ENCODE measurements around the gene SORCS1.

DNA sequence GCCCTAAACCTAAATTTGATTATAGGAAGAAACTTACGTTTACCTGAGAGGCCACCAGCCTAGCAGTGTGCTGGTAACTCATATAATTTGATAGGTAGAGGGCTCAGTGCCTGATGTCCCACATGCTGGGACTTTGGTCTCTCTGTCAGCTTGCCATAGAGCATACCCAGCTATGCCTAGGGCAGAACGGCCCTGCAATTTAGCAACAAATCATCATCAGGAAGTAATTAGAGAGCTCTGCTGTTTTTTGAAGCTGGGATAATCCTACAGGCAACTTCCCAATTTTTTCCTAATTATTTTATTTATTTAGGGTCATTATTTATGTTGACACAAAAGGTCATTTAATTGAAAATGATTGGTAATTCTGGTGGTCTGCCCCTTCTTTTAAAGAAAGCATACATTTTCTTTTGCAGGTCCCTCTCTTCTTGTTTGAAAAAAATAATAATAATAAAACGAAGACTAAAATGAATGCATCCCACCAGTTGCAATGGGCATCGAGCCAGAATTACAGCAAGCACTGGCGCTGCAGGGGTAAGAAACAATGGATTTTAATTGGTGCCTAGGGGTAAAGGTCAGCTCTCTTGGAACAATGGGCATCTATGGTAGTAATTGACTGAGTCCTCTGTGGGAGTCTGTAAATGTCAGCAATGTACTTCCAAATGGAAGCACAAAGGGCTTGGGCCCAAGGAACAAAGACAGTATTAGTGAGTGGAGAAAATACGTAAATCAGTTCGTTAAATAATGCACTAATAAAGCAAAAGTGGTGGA lies 348.0 kb downstream of the SORCS1 start:
- TF ChIP-seq, protein P1, sequence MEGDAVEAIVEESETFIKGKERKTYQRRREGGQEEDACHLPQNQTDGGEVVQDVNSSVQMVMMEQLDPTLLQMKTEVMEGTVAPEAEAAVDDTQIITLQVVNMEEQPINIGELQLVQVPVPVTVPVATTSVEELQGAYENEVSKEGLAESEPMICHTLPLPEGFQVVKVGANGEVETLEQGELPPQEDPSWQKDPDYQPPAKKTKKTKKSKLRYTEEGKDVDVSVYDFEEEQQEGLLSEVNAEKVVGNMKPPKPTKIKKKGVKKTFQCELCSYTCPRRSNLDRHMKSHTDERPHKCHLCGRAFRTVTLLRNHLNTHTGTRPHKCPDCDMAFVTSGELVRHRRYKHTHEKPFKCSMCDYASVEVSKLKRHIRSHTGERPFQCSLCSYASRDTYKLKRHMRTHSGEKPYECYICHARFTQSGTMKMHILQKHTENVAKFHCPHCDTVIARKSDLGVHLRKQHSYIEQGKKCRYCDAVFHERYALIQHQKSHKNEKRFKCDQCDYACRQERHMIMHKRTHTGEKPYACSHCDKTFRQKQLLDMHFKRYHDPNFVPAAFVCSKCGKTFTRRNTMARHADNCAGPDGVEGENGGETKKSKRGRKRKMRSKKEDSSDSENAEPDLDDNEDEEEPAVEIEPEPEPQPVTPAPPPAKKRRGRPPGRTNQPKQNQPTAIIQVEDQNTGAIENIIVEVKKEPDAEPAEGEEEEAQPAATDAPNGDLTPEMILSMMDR (IDR thresholded peaks at IDR 0.05) = no peak
- TF ChIP-seq POLR2A (IDR thresholded peaks at IDR 0.05) (no peak), POLR2AphosphoS5 (IDR thresholded peaks at IDR 0.05) (no peak)
